Neural progenitor cell (in vitro differentiated cells): ENCODE data around the gene ALKBH4. TPM values are rescaled to one million over a fixed set of nuclear protein-coding genes. Genes with fewer than 3 reads are reported as not detected.
"Not testable (repeated sequence)": the region's sequence is repeated elsewhere in the genome, so short reads cannot be mapped to it uniquely, and the experiment has no call there.

Experiments
- DNase-seq: peaks from one replicate; pipeline ENCODE4 v3.0.0-alpha.2; 2016; ENCODE audit warnings: low spot score
- H2AFZ ChIP-seq: fragments of 200-600 bp; sonication (generic); replicated peaks from 2 replicates; pipeline ENCODE4 v1.6.1; 2016; ENCODE audit warnings: antibody characterized with exemption
- H3F3A ChIP-seq: fragments of 200-600 bp; sonication (generic); 2 replicates; pipeline ENCODE4 v1.6.1; 2016; ENCODE audit warnings: antibody characterized with exemption, low read depth
- H3K27ac ChIP-seq: fragments of 200-600 bp; sonication (generic); 2 replicates; pipeline ENCODE4 v1.5.1; 2016; ENCODE audit warnings: mild to moderate bottlenecking
- H3K27me3 ChIP-seq: fragments of 200-600 bp; sonication (generic); 2 replicates; pipeline ENCODE4 v1.6.1; 2016; ENCODE audit warnings: mild to moderate bottlenecking, moderate library complexity
- H3K36me3 ChIP-seq: fragments of 200-600 bp; sonication (generic); 2 replicates; pipeline ENCODE4 v1.5.1; 2016
- H3K4me1 ChIP-seq: fragments of 200-600 bp; sonication (generic); 2 replicates; pipeline ENCODE4 v1.6.1; 2016; ENCODE audit warnings: mixed run types
- H3K4me2 ChIP-seq: fragments of 200-600 bp; sonication (generic); 2 replicates; pipeline ENCODE4 v1.6.1; 2016
- H3K4me3 ChIP-seq: fragments of 200-600 bp; sonication (generic); 2 replicates; pipeline ENCODE4 v1.5.1; 2016
- H3K79me2 ChIP-seq: fragments of 200-600 bp; sonication (generic); 2 replicates; pipeline ENCODE4 v1.6.1; 2016; ENCODE audit warnings: low read depth
- H3K9ac ChIP-seq: fragments of 200-600 bp; sonication (generic); 2 replicates; pipeline ENCODE4 v1.6.1; 2016
- H3K9me3 ChIP-seq: fragments of 200-600 bp; sonication (generic); 2 replicates; pipeline ENCODE4 v1.5.1; 2016; ENCODE audit warnings: low read depth
- H4K20me1 ChIP-seq: fragments of 200-600 bp; sonication (generic); 2 replicates; pipeline ENCODE4 v1.6.1; 2016; ENCODE audit warnings: low read depth
- H3K27ac Mint-ChIP-seq: 3 replicates; pipeline ENCODE4 v1.8.0; 2021; ENCODE audit warnings: mixed read lengths
- H3K27me3 Mint-ChIP-seq: 2 replicates; pipeline ENCODE4 v1.8.0; 2022; ENCODE audit warnings: low read depth, mild to moderate bottlenecking, inconsistent platforms, moderate library complexity, mixed read lengths; ENCODE audit not compliant: insufficient read depth
- H3K36me3 Mint-ChIP-seq: 3 replicates; pipeline ENCODE4 v1.8.0; 2021; ENCODE audit warnings: mixed read lengths
- H3K4me1 Mint-ChIP-seq: 3 replicates; pipeline ENCODE4 v1.8.0; 2021; ENCODE audit warnings: mixed read lengths
- H3K4me3 Mint-ChIP-seq: 3 replicates; pipeline ENCODE4 v1.8.0; 2021; ENCODE audit warnings: mild to moderate bottlenecking, moderate library complexity, mixed read lengths
- H3K9me3 Mint-ChIP-seq: 3 replicates; pipeline ENCODE4 v1.8.0; 2020; ENCODE audit warnings: mixed read lengths
- total RNA-seq: library from RNA; depleted of rRNA; stranded (reverse); fragments of >200 nt; gene quantifications from 2 replicates; pipeline ENCODE4 v1.2.3, GENCODE V29; 2015; ENCODE audit warnings: low replicate concordance
- TF ChIP-seq, protein P1 (sequence below): fragments of 200-600 bp; sonication (generic); IDR thresholded peaks from 2 replicates; pipeline ENCODE4 v1.5.1; 2017; ENCODE audit warnings: antibody characterized with exemption, mild to moderate bottlenecking

Gene ALKBH4
- total RNA-seq, 1 donor from 2014 or later, result 6.5 TPM

- not testable (repeated sequence) for H3K4me1 ChIP-seq, H3F3A ChIP-seq, H3K79me2 ChIP-seq, H3K9me3 Mint-ChIP-seq, H3K9ac ChIP-seq, H3K4me3 ChIP-seq, DNase-seq, H3K27ac ChIP-seq, H3K27me3 Mint-ChIP-seq, H2AFZ ChIP-seq, H3K27ac Mint-ChIP-seq, H3K9me3 ChIP-seq, H3K36me3 Mint-ChIP-seq, H3K4me2 ChIP-seq, H3K4me3 Mint-ChIP-seq, H3K4me1 Mint-ChIP-seq, H4K20me1 ChIP-seq, H3K36me3 ChIP-seq, H3K27me3 ChIP-seq
These were observed 19.7 kb upstream of the ALKBH4 start for GRCh38 chr7:102484317-102484716.

DNA sequence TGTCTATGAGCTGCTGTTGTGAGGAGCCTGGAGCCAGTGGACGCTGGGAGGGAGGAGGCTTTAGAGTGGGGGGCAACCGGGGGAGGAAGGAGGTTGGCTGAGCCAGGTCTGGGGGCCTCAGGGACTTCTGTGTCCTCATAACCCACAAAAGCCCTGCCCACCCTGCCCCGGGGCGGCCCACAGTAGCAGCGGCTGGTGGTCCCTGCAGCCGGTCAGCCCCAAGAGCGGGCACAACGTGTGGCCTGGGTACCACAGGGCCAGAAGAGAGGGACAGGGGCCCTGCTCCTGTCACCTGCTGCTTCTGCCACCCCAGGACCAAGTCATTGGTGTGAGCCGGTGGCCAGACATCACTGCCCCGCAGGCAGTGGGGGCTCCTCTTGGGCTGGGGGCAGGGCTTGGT lies 17.3 kb upstream of the ALKBH4 start:
- H3K36me3 Mint-ChIP-seq, H3K27ac ChIP-seq, H3F3A ChIP-seq, H3K27ac Mint-ChIP-seq, H3K9ac ChIP-seq, H3K27me3 ChIP-seq, H2AFZ ChIP-seq, DNase-seq, H3K36me3 ChIP-seq, H3K79me2 ChIP-seq, H3K9me3 Mint-ChIP-seq, H3K4me3 ChIP-seq, H3K9me3 ChIP-seq, H3K4me1 ChIP-seq, H3K4me1 Mint-ChIP-seq, H3K27me3 Mint-ChIP-seq, H3K4me3 Mint-ChIP-seq, H3K4me2 ChIP-seq, H4K20me1 ChIP-seq: not testable (repeated sequence)

DNA sequence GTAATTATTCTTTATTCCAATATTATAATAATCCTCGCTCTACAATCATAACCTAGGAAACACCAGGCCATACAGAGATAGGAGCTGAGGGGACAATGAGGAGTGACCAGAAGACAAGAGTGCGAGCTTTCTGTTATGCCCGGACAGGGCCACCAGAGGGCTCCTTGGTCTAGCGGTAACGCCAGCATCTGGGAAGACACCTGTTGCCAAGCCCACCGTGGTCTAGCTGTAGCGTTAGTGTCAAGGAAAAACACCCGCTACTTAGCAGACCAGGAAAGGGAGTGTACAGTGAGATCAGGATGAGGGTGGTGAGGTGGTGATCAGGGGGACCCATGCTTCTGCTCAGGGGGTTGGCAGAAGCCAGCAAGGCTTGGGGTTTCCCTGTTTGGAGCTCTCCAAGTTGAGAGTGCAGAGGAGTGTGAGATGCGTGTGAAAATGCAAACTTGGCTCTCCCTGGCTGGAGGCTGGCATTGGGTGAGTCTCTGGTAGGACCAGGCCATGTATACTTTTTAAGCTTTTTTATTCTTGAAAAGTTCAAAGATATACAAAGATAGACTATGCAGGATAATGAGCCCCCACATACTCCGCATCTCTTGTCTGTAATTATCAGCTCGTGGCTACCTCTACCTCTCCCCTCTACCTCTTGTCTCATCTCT lies 15.4 kb upstream of the ALKBH4 start:
- not testable (repeated sequence) for H3K79me2 ChIP-seq, H3K36me3 ChIP-seq, H3K9me3 ChIP-seq, H3K27ac Mint-ChIP-seq, H3K27me3 ChIP-seq, H3K36me3 Mint-ChIP-seq, H3K4me2 ChIP-seq, H3K9ac ChIP-seq, H3K4me1 Mint-ChIP-seq, H3K4me3 ChIP-seq, DNase-seq, H3K27me3 Mint-ChIP-seq, H3F3A ChIP-seq, H4K20me1 ChIP-seq, H2AFZ ChIP-seq, H3K27ac ChIP-seq, H3K4me1 ChIP-seq, H3K9me3 Mint-ChIP-seq
- TF ChIP-seq, protein P1, sequence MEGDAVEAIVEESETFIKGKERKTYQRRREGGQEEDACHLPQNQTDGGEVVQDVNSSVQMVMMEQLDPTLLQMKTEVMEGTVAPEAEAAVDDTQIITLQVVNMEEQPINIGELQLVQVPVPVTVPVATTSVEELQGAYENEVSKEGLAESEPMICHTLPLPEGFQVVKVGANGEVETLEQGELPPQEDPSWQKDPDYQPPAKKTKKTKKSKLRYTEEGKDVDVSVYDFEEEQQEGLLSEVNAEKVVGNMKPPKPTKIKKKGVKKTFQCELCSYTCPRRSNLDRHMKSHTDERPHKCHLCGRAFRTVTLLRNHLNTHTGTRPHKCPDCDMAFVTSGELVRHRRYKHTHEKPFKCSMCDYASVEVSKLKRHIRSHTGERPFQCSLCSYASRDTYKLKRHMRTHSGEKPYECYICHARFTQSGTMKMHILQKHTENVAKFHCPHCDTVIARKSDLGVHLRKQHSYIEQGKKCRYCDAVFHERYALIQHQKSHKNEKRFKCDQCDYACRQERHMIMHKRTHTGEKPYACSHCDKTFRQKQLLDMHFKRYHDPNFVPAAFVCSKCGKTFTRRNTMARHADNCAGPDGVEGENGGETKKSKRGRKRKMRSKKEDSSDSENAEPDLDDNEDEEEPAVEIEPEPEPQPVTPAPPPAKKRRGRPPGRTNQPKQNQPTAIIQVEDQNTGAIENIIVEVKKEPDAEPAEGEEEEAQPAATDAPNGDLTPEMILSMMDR, result peak; percentile 36
- H3K4me3 Mint-ChIP-seq, result peak overlapping the region; percentile 64

GRCh38 chr7:102479209-102479584 lies 14.5 kb upstream of the ALKBH4 start:
- not testable (repeated sequence) for H3K9me3 Mint-ChIP-seq

DNA sequence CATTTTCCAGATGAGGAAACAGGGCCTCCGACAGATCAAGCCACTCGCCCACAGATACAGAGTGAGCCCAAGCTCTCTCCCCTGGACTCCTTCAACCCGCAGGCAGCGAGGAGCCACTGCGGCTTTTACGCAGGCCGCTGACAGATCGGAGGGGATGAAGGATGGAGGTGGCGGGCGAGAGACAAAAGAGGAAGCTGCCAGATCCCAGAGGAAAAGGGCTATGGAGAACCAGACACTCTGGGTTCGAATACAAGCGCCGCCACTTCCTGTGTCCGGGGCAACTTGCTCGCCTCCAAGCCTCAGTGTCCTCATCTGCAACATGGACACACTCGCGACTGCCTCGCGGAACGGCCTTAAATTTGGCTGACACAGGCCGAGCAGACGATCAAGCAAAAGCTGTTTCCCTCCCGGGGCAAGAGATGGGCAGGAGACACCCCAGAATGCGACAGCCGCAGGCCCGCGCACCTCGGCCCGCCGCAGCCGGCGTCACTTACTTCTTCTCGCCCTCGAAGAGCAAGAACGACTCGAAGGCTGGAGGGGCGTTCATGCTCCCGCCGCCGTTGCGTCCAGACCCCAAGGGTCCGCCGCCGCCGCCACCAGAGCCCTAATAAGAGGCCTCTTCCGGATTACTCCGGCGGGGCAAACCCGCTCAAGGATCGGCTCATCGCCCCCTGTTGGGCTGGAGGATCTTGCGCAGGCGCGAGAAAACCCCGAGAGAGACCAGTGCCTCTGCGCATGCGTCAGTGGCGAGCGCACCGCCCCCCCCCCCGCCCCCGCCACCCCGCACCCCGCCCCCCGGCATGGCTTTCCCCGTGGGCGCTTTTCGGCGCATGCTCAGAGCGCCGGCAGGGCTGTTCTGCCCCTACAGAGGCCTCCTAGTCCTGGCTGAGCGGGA lies 13.9 kb upstream of the ALKBH4 start, which contains the start of gene POLR2J:
Gene POLR2J, minus strand, starts transcription at position 609 of the 895 bp plus-strand sequence. Its CDS starts 62 bp downstream, at position 547.
- H3K36me3 ChIP-seq, H3K27me3 Mint-ChIP-seq, H3K9me3 ChIP-seq, H3K36me3 Mint-ChIP-seq, H3K27me3 ChIP-seq, H3K4me1 ChIP-seq, H3K4me1 Mint-ChIP-seq, H2AFZ ChIP-seq, H3K27ac ChIP-seq, H3K9ac ChIP-seq, H4K20me1 ChIP-seq, H3K9me3 Mint-ChIP-seq, H3K27ac Mint-ChIP-seq, H3F3A ChIP-seq, H3K79me2 ChIP-seq: not testable (repeated sequence)
- Histone ChIP-seq H3K4me2 (peak within 1 kb of the TSS; percentile 53), H3K4me3 (peak within 1 kb of the TSS; percentile 47)
- H3K4me3 Mint-ChIP-seq, result peak within 1 kb of the TSS; percentile 83
- DNase-seq, result peak; percentile 76
- TF ChIP-seq, protein P1, result peak; percentile 31

More at GRCh38 chr7:102479209-102479584, 14.5 kb upstream of the ALKBH4 start:
- not testable (repeated sequence) for H3K36me3 ChIP-seq, H3K79me2 ChIP-seq, H3K27me3 ChIP-seq, H3K27me3 Mint-ChIP-seq, H3K9ac ChIP-seq, H2AFZ ChIP-seq, H3K27ac ChIP-seq, H3K27ac Mint-ChIP-seq, H4K20me1 ChIP-seq, DNase-seq, H3F3A ChIP-seq, H3K4me3 Mint-ChIP-seq, H3K4me3 ChIP-seq, H3K4me1 ChIP-seq, H3K4me1 Mint-ChIP-seq, H3K9me3 ChIP-seq, H3K36me3 Mint-ChIP-seq
- peak overlapping the region; percentile 53 for H3K4me2 ChIP-seq

- not testable (repeated sequence) for H3K4me1 ChIP-seq, H3K27me3 ChIP-seq, H3K4me3 Mint-ChIP-seq, H3F3A ChIP-seq, H3K27me3 Mint-ChIP-seq, H3K4me2 ChIP-seq, H3K36me3 ChIP-seq, H2AFZ ChIP-seq, H3K27ac ChIP-seq, H3K9me3 ChIP-seq, H3K9me3 Mint-ChIP-seq, H3K4me1 Mint-ChIP-seq, H3K27ac Mint-ChIP-seq, H3K79me2 ChIP-seq, H3K9ac ChIP-seq, DNase-seq, H4K20me1 ChIP-seq, H3K36me3 Mint-ChIP-seq, H3K4me3 ChIP-seq
These were observed 10.2 kb upstream of the ALKBH4 start for GRCh38 chr7:102474736-102475435.
